ENCODE results near the gene FDXR. TPM values are rescaled to one million over a fixed set of nuclear protein-coding genes. Genes with fewer than 3 reads are reported as not detected.
"Not testable (repeated sequence)": the region's sequence is repeated elsewhere in the genome, so short reads cannot be mapped to it uniquely, and the experiment has no call there.

Gene FDXR
- 10 to 100 TPM; 30.9 to 96.3 TPM for total RNA-seq

- Mint-ChIP-seq H3K36me3 (peaks cover 7 to 22% of the 10 kb centered on the region in 2 donors), H3K9me3 (no peaks in the 10 kb centered on the region), H3K27ac (peak within 1 kb of the TSS; percentile 88 to 96)
- DNase-seq (ENCODE audit: low spot score in 2 of 2) (no peak), ATAC-seq (peak; percentile 35 to 42)
Measured at GRCh38 chr17:74872313-74873036, at the start of gene FDXR. TSS of gene FDXR (minus strand) at chr17:74872994. CDS start at chr17:74872944, 50 bp downstream.

- H3K27ac Mint-ChIP-seq, result no peak overlapping the region
- peaks cover 0 to 4% of the 10 kb centered on the region in 2 donors for H3K36me3 Mint-ChIP-seq
- H3K9me3 Mint-ChIP-seq, result no peaks in the 10 kb centered on the region
- ATAC-seq (no peak), DNase-seq (ENCODE audit: low spot score in 2 of 2) (no peak)
Measured at GRCh38 chr17:74922172-74922571, 49.4 kb upstream of the FDXR start.

DNA sequence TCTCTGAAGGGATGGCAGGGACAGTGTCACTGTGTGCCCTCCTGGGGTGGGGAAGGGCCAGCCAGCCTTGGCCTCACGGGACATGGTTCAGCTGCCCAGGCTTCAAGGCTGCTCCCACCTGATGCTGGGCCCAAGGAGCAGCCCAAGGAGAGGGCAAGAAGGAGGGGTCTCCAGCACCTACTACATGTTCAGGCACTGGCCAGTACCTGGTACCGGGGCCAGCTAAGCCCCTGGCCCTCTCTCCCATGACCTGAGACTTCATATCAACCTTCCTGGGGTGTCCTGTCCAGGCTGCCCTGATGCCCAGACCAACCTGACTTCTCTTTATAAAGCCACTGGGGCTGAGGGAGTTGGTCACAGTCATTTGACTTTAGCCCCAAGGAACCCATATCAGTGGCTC, 49.0 kb upstream of the FDXR start:
- DNase-seq (ENCODE audit: low spot score in 2 of 2), result no peak
- Mint-ChIP-seq H3K36me3 (peaks cover 0 to 4% of the 10 kb centered on the region in 2 donors), H3K27ac (no peak overlapping the region), H3K9me3 (no peaks in the 10 kb centered on the region)
- no peak for ATAC-seq

DNA sequence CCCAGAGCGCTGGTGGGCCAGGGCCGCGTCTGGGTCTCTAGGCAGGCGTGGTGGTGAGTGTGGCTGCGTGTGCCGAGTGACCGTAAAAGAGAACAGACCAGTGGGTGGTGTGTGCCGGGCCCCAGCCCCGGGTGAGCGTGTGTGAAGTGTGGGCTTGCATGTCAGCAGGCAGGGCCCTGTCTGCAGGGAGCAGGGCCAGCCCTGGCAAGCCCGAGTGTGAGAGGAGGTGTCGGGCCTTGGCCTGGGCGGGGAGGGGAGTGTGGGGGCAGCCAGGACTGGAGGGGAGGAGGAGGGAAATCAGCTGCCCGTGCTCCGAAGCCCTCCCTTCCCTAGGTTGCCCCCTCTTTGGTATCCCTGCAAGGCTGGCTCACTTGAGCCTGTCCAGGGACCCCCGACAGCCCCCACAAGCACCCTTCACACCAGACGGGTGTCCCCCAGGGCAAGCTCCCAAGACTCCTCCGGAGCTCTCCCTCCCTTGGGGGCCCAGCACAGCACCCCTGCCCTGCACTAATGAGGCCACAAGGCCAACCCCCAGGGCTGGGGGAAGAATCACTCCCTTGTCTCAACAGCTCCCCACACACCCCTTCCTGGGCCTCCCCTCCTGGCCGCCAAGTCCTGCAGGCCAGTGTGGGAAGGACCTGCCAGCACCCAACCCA, 48.4 kb upstream of the FDXR start:
- Mint-ChIP-seq H3K36me3 (peaks cover 0 to 3% of the 10 kb centered on the region in 2 donors), H3K27ac (no peak overlapping the region), H3K9me3 (no peaks in the 10 kb centered on the region)
- ATAC-seq, result no peak
- DNase-seq (ENCODE audit: low spot score in 2 of 2), result no peak

- no peak for DNase-seq (ENCODE audit: low spot score in 2 of 2)
- ATAC-seq, result no peak
- Mint-ChIP-seq H3K36me3 (no peaks in the 10 kb centered on the region), H3K9me3 (no peaks in the 10 kb centered on the region), H3K27ac (no peak overlapping the region)
Measured at GRCh38 chr17:74920642-74921025, 47.8 kb upstream of the FDXR start.

DNA sequence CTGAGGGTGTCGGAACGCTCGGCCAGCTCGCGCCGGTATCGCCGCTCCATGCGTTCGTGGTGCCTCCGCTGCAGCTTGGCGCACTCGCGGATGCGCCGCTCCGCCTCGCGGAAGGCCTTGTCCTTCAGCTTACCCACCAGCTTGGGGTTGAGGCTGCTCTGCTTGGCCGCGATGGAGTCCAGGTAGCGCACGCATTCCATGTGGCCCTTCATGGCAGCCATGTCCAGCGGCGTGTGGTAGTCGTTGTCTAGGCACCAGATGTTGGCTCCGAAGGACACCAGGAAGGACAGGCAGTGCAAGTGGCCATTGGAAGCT, 47.5 kb upstream of the FDXR start:
- DNase-seq (ENCODE audit: low spot score in 2 of 2) (no peak), ATAC-seq (no peak)
- no peaks in the 10 kb centered on the region for H3K9me3 Mint-ChIP-seq
- H3K27ac Mint-ChIP-seq, result no peak overlapping the region
- no peaks in the 10 kb centered on the region for H3K36me3 Mint-ChIP-seq

GRCh38 chr17:74919440-74920305, 46.9 kb upstream of the FDXR start:
- Mint-ChIP-seq H3K36me3 (no peaks in the 10 kb centered on the region), H3K9me3 (no peaks in the 10 kb centered on the region), H3K27ac (no peak overlapping the region)
- ATAC-seq (no peak), DNase-seq (ENCODE audit: low spot score in 2 of 2) (no peak)

DNA sequence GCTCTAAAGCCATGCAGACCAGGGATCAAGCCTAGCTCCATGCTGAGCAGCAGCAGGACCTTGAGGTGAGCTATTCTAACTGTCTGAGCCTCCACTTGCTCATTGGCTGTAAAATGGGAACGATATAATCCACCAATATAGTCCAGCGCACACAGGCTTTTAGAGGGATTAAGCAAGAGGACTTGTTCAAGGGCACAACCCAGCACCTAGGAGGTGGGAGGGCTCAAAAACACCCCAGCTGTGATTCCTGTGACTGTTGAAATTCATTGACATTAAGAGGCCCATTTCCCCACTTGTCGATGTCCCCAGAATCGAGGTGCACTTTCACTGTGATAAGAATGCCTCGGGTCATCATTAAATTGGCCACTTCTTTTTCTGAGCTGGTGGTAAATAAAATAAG, 46.1 kb upstream of the FDXR start:
- ATAC-seq, result no peak

DNA sequence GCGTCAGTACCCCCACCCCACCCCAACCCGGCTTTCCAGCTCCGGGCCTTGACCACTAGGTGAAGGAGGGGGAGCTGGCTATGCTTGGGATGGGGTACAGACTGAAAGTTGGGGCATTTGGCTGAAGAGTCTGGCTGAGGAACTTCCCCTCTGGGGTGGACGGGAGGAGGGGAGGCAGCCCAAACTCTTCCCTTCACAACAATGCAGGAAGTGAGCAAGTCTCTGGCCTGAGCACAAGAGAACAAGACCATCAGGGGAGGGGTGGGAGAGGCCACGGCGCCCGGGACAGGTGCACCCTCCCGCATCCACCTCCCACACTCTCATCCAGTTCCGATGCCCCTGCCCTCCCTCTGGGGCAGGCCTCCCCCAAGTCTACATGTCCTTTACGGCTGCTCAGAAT, 44.6 kb upstream of the FDXR start:
- Mint-ChIP-seq H3K9me3 (no peaks in the 10 kb centered on the region), H3K36me3 (no peaks in the 10 kb centered on the region), H3K27ac (no peak overlapping the region)
- no peak for ATAC-seq
- DNase-seq (ENCODE audit: low spot score in 2 of 2), result no peak

More for the DNA sequence above, 46.1 kb upstream of the FDXR start:
- H3K27ac Mint-ChIP-seq, result no peak overlapping the region
- no peak for DNase-seq (ENCODE audit: low spot score in 2 of 2)
- H3K36me3 Mint-ChIP-seq, result no peaks in the 10 kb centered on the region
- H3K9me3 Mint-ChIP-seq, result no peaks in the 10 kb centered on the region

- DNase-seq (ENCODE audit: low spot score in 2 of 2) (no peak), ATAC-seq (no peak)
- Mint-ChIP-seq H3K27ac (no peak overlapping the region), H3K36me3 (no peaks in the 10 kb centered on the region), H3K9me3 (no peaks in the 10 kb centered on the region)
Measured at GRCh38 chr17:74916851-74917199, 44.0 kb upstream of the FDXR start.

- no peaks in the 10 kb centered on the region for H3K36me3 Mint-ChIP-seq
- no peak for ATAC-seq
- DNase-seq (ENCODE audit: low spot score in 2 of 2), result no peak
- no peaks in the 10 kb centered on the region for H3K9me3 Mint-ChIP-seq
- H3K27ac Mint-ChIP-seq, result no peak overlapping the region
Measured at GRCh38 chr17:74916136-74916850, 43.5 kb upstream of the FDXR start.

DNA sequence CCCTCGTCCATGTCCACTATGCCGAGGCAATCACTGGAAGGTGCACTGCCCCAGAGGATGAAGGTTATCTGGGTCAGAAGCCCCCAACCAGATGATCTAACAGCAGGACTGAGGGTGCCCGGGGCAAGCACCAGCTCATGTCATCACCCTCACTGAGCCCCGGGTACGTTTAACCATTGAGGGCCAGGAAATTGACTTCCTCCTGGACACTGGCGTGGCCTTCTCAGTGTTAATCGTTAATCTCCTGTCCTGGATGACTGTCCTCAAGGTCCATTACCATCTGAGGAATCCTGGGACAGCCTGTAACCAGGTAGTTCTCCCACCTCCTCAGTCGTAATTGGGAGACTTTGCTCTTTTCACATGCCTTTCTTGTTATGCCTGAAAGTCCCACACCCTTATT, 38.6 kb upstream of the FDXR start:
- H3K36me3 Mint-ChIP-seq; DNase-seq (ENCODE audit: low spot score in 2 of 2); H3K27ac Mint-ChIP-seq; ATAC-seq; H3K9me3 Mint-ChIP-seq: not testable (repeated sequence)

DNA sequence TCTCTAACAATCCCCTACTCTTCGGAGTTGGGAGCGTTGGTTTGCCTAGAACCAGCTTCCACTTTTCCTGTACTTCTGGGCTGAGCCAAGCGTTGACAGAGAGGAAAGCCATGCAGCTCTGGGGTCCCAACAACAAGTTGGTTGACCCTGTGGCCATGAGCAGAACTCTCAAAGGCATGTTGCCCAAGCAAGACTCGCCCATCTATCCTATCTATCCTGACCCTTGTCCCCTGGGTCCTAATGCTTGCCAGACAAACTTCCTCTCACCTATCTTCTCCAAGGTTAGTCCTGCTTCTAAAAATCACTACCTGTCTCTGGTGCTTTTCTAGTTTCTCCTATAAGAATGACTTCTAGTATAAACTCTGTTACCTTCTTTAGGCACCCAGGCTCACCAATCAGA, 36.3 kb upstream of the FDXR start:
- ATAC-seq; H3K27ac Mint-ChIP-seq; H3K36me3 Mint-ChIP-seq; DNase-seq (ENCODE audit: low spot score in 2 of 2); H3K9me3 Mint-ChIP-seq: not testable (repeated sequence)

DNA sequence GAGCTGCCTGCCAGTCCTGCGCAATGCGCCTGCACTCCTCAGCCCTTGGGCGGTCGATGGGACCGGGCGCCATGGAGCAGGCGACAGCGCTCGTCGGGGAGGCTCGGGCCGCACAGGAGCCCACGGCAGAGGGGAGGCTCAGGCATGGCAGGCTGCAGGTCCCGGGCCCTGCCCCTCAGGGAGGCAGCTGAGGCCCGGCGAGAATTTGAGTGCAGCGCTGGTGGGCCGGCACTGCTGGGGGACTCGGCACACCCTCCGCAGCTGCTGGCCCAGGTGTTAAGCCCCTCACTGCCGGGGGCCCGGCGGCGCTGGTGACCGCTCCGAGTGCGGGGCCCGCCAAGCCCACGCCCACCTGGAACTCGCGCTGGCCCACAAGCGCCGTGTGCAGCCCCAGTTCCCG, 34.2 kb upstream of the FDXR start:
- no peaks in the 10 kb centered on the region for H3K9me3 Mint-ChIP-seq
- ATAC-seq, result no peak
- no peaks in the 10 kb centered on the region for H3K36me3 Mint-ChIP-seq
- no peak for DNase-seq (ENCODE audit: low spot score in 2 of 2)
- no peak overlapping the region for H3K27ac Mint-ChIP-seq

DNA sequence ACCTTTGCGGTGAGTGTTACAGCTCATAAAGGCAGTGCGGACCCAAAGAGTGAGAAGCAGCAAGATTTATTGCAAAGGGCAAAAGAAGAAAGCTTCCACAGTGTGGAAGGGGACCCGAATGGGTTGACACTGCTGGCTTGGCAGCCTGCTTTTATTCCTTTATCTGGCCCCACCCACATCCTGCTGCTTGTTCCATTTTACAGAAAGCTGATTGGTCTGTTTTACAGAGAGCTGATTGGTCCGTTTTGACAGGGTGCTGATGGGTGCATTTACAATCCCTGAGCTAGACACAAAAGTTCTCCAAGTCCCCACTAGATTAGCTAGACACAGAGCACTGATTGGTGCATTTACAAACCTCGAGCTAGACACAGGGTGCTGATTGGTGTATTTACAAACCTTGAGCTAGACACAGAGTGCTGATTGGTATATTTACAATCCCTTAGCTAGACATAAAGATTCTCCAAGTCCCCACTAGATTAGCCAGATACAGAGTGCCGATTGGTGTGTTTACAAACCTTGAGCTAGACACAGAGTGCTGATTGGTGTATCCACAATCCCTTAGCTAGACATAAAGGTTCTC, 33.5 kb upstream of the FDXR start:
- DNase-seq (ENCODE audit: low spot score in 2 of 2); H3K27ac Mint-ChIP-seq: not testable (repeated sequence)

DNA sequence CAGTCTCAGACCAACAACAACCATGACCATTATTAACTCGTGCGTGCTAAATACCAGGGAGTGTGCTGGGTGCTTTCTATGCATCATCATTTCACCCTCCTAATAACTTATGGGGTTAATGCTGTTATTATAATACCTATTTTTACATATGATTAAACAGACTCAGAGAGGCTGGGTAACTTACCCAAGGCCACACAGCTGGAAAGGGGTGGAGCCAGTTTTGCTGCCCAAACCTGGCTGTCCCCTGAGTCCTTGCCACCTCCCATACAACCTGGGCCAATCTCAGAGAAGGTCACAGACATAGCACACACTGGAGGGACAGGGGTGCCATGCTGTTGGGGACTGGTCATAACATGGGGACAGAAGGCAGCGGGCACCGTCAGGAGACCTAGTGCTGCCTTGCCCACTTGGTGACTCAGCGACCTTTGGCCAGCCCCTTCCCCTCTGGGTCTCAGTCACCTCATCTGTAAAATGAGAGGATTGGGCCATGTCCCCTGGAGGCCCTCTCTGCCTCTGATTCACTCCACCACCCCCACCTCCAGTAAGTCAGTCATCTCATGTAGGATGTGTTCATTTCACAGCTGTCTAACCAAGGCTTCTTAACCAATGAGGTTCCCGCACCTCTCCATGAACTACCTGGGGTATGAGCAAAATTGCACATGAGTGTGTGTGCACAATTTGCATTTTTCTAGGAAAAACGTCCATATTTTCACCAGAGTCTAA, 32.1 kb upstream of the FDXR start:
- H3K36me3 Mint-ChIP-seq, result no peaks in the 10 kb centered on the region
- H3K27ac Mint-ChIP-seq, result no peak overlapping the region
- ATAC-seq, result peak; percentile 49 to 59
- no peaks in the 10 kb centered on the region for H3K9me3 Mint-ChIP-seq
- DNase-seq (ENCODE audit: low spot score in 2 of 2), result no peak

More for the DNA sequence above, 33.5 kb upstream of the FDXR start:
- not testable (repeated sequence) for H3K9me3 Mint-ChIP-seq, ATAC-seq, H3K36me3 Mint-ChIP-seq
